ENCODE results near the gene ZNF516.

GRCh38 chr18:76328140-76328539 is 166.9 kb downstream of the ZNF516 start:
- no peak for TF ChIP-seq CTCF (IDR thresholded peaks at IDR 0.05; ENCODE audit: low read depth, low read length, missing input control)
- TF ChIP-seq HNF4G (IDR thresholded peaks at IDR 0.05), result no peak
- no peak for TF ChIP-seq MAX (IDR thresholded peaks at IDR 0.05)

Measured in liver (tissue), 3 donors.